Coronary artery (tissue), 2 donors: ENCODE measurements around the gene ADAMTS9.

Experiments
- DNase-seq: peaks from one replicate; pipeline ENCODE4 v3.0.0-alpha.2; 2017; ENCODE audit warnings: low spot score
- H3K27ac ChIP-seq, 2 donors: fragments of 200-600 bp; sonication (generic); one replicate each; pipeline ENCODE4 v1.5.1; 2016 to 2019
- H3K4me3 ChIP-seq: fragments of 200-600 bp; sonication (generic); 2 replicates; pipeline ENCODE4 v1.5.1; 2016; ENCODE audit warnings: mild to moderate bottlenecking, moderate library complexity
- TF ChIP-seq, protein P1 (sequence below): fragments of 200-600 bp; sonication (generic); IDR thresholded peaks from one replicate; pipeline ENCODE4 v1.5.1; 2019; ENCODE audit warnings: antibody characterized with exemption

Gene ADAMTS9

GRCh38 chr3:64653101-64653500 lies 34.7 kb downstream of the ADAMTS9 start:
- TF ChIP-seq, protein P1, sequence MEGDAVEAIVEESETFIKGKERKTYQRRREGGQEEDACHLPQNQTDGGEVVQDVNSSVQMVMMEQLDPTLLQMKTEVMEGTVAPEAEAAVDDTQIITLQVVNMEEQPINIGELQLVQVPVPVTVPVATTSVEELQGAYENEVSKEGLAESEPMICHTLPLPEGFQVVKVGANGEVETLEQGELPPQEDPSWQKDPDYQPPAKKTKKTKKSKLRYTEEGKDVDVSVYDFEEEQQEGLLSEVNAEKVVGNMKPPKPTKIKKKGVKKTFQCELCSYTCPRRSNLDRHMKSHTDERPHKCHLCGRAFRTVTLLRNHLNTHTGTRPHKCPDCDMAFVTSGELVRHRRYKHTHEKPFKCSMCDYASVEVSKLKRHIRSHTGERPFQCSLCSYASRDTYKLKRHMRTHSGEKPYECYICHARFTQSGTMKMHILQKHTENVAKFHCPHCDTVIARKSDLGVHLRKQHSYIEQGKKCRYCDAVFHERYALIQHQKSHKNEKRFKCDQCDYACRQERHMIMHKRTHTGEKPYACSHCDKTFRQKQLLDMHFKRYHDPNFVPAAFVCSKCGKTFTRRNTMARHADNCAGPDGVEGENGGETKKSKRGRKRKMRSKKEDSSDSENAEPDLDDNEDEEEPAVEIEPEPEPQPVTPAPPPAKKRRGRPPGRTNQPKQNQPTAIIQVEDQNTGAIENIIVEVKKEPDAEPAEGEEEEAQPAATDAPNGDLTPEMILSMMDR, result no peak
- no peak for DNase-seq
- Histone ChIP-seq H3K27ac (no peak overlapping the region), H3K4me3 (no peak overlapping the region)

DNA sequence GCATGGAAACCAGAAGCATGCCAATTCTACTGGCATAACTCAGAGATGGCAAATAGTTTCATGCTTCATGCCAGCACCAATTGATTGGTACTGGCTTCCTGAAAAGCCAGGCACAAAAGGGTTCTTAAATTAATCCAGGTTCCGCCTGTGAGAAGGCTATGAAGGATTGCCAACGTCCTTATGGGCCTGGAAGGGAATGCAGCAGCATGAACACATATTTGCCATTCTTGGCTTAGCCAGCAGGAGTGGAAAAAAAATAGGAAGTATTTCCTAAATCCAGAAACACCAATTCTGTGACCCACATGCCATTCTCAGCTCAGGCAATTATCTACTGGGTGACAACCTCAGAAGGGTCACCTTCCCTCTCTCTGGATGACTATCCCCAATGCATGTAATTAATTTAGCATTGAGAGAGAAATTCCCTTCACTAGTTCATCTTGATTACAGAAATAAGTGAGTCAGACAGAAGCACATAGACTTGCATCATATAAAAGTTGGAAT lies 36.0 kb downstream of the ADAMTS9 start:
- DNase-seq, result no peak
- H3K27ac ChIP-seq, result peak overlapping the region in 1 of 2 donors; percentile 61
- no peak overlapping the region for H3K4me3 ChIP-seq
- TF ChIP-seq, protein P1, result no peak

DNA sequence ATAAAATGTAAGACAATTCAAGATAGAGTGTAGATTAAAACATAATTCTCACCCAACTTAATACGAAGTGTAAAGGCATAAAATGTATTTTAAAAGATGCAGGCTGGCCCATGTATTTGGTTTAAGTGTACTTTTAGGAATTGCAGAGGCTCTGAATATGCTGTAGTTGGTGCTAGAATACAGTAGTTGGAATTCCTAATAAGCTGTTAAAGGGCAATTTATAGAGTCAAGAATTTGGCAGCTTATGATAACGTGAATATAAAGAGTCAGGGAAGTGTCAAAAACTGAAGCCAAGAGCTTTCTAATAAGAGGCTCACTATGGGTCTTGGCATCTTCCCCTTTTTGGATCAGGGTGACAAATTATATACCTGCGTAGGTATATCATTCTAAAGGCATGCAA lies 36.5 kb downstream of the ADAMTS9 start:
- H3K4me3 ChIP-seq, result no peak overlapping the region
- H3K27ac ChIP-seq, result peak overlapping the region in 1 of 2 donors; percentile 61
- DNase-seq, result no peak
- TF ChIP-seq, protein P1, result no peak

DNA sequence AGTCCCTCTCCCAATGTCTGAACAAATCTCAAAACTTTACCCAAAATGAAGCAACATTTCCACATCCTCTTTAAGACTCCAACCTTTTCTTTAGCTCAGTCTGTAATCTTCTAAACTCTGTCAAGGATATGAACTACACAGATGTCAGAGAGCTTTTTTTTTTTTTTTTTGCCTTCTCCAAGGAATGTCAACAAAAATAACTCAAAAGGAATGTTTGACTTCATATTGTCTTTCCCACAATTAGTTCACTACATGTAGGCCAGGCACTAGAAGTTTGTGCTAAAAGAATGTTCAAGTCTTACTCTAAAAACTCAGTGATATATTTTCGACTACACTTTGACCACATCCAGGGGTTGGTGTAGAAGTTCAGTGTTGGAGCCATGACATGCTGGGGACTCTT lies 37.1 kb downstream of the ADAMTS9 start:
- TF ChIP-seq, protein P1, result no peak
- DNase-seq, result no peak
- Histone ChIP-seq H3K27ac (peak overlapping the region; percentile 13 to 71), H3K4me3 (no peak overlapping the region)

DNA sequence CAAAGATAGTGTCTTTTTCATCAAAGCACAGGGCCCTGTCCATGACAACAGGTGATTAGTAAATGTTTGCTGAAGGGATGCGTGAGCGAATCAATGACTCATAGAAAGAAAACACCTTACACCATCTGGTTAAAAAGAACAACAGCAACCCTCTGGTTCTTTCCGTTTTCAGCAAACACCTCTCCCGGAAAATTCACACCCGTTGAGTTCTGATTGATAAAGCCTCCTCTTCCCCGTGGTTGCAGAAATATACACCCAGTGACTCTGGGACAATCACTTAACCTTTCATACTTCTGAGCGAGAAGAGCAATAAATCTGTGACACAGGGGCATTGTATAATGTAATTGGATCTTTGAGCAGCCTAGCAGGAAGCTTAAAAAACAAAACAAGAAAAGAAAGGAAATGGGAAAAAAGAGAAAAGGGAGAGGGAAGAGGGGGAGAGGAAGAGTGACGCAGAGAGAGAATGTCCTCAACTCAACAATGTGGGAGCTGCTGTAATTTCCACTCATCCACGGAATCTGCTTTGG lies 37.6 kb downstream of the ADAMTS9 start:
- Histone ChIP-seq H3K4me3 (no peak overlapping the region), H3K27ac (peak overlapping the region; percentile 13 to 71)
- TF ChIP-seq, protein P1, result no peak
- no peak for DNase-seq

DNA sequence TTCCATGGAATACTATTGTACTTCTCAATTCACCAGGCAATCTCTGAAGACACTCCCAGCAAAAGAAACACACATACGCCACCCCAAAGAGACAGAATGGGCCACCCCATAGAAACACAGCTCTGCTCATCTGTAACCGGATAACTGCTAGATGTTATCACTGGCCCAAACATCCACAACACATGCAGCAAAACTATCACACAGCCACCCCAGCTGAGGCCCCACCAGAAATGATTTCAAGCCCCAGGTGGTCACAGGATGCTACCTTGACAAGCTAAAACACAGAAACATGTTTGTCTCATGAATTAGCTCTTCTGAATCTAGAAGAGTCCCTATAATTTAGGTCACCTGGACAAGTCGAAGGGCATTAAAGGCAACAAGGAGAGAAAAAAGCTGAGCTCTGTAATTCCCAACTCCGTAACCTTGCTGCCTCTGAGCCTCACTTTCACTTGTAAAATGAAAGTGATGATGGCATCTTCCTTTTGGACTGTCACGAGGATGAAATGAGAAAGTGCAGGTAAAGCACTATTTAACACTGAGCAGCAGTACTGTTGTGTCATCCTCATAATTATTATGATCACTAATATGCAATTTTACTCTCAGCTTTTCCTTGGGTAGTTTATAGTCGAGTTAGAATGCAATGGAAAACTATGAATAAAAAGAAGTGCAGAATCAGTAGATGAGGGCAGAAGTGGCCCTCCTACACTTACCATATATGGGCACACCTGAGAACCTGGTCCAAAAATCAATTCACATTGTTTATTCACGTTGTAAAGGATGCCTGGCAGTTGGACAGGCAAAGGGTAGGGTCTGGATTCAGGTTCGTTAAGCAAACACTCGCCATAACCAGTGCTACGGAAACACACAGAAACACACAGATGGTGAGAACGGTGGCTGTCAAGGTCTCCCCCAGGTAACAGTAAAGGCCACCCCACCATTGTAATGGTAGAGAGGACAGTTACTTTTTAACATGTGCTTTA lies 38.6 kb downstream of the ADAMTS9 start:
- Histone ChIP-seq H3K4me3 (no peak overlapping the region), H3K27ac (peak overlapping the region in 1 of 2 donors; percentile 71)
- no peak for DNase-seq
- TF ChIP-seq, protein P1, result no peak
